HEK293T (cell line): ENCODE results near the gene GPR55.

Experiments used
- ARNT ChIP-seq: fragments of 450-650 bp; IDR thresholded peaks from 2 replicates; pipeline ENCODE4 v1.6.1; 2017; ENCODE audit warnings: mild to moderate bottlenecking
- BHLHE40 ChIP-seq: fragments of 450-650 bp; IDR thresholded peaks from 2 replicates; pipeline ENCODE4 v1.6.1; 2016; ENCODE audit warnings: mild to moderate bottlenecking, moderate library complexity, borderline replicate concordance
- ELF4 ChIP-seq: fragments of 450-650 bp; IDR thresholded peaks from 2 replicates; pipeline ENCODE4 v1.6.1; 2017; ENCODE audit warnings: antibody characterized with exemption
- FOXA1 ChIP-seq: fragments of 450-650 bp; IDR thresholded peaks from 2 replicates; pipeline ENCODE4 v1.6.1; 2016; ENCODE audit warnings: mild to moderate bottlenecking
- FOXK2 ChIP-seq: fragments of 450-650 bp; IDR thresholded peaks from 2 replicates; pipeline ENCODE4 v1.6.1; 2016; ENCODE audit warnings: mild to moderate bottlenecking
- FOXM1 ChIP-seq: fragments of 450-650 bp; IDR thresholded peaks from 2 replicates; pipeline ENCODE4 v1.6.1; 2017; ENCODE audit warnings: mild to moderate bottlenecking, borderline replicate concordance
- HDGF ChIP-seq: fragments of 450-650 bp; IDR thresholded peaks from 2 replicates; pipeline ENCODE4 v1.6.1; 2017; ENCODE audit warnings: antibody characterized with exemption, borderline replicate concordance
- L3MBTL2 ChIP-seq: fragments of 450-650 bp; conservative IDR thresholded peaks from 2 replicates; pipeline ENCODE4 v1.6.1; 2016; ENCODE audit warnings: mild to moderate bottlenecking
- TF ChIP-seq, protein P1 (sequence below): fragments of 450-650 bp; IDR thresholded peaks from 2 replicates; pipeline ENCODE4 v1.6.1; 2016

DNA sequence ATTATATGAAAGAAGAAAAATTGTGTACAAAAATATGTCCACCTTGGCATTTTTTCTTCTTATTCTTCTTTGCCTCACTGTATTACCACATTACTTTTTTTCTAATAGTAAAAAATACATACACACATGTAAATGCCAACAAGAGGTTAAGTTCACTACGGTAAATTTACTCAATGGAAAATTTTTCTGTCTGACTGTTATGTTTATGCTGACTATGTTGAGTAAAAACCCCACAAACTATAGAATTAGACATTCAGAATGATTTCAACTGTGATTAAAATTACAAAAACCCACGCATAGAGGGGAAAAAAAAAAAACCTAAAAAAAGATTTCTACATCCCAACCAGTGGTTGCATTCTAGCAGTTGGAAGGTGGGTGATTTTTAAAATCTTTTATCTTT, 5.4 kb downstream of the GPR55 start:
- TF ChIP-seq FOXM1 (no peak), HDGF (no peak), FOXK2 (no peak), L3MBTL2 (no peak), ARNT (no peak), ELF4 (no peak), BHLHE40 (no peak), FOXA1 (no peak)
- TF ChIP-seq, protein P1, sequence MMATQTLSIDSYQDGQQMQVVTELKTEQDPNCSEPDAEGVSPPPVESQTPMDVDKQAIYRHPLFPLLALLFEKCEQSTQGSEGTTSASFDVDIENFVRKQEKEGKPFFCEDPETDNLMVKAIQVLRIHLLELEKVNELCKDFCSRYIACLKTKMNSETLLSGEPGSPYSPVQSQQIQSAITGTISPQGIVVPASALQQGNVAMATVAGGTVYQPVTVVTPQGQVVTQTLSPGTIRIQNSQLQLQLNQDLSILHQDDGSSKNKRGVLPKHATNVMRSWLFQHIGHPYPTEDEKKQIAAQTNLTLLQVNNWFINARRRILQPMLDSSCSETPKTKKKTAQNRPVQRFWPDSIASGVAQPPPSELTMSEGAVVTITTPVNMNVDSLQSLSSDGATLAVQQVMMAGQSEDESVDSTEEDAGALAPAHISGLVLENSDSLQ = no peak
